Vein endothelial cell (primary cell): Measurements from ENCODE around the gene RIPPLY1. TPM values are rescaled to one million over a fixed set of nuclear protein-coding genes. Genes with fewer than 3 reads are reported as not detected.

Experiments
- total RNA-seq: library from RNA; depleted of rRNA; stranded (reverse); fragments of >200 nt; gene quantifications from 2 replicates; pipeline ENCODE4 v1.2.3, GENCODE V29; 2012

The RIPPLY1 gene
- total RNA-seq = not detected in 2 replicates

GRCh38 chrX:106903291-106903824, at the start of gene RIPPLY1:
TSS of gene RIPPLY1 (minus strand) at chrX:106903341. CDS start at chrX:106903287, 54 bp downstream.

GRCh38 chrX:106919932-106920452, 16.9 kb upstream of the RIPPLY1 start, which contains the start of gene CLDN2:
TSS of gene CLDN2 (plus strand) at chrX:106920402. CDS start at chrX:106928229, 7,827 bp downstream.

Other genes starting within 250 kb of the RIPPLY1 start
- 0.38 TPM in 1 of 2 replicates, not detected in the other for gene RNF128, start 176.6 kb downstream of the RIPPLY1 start, total RNA-seq
- 4.2 and 4.8 TPM in 2 replicates for gene TBC1D8B, start 100.7 kb downstream of the RIPPLY1 start, total RNA-seq
- not detected in 2 replicates for gene CLDN2, start 17.1 kb upstream of the RIPPLY1 start, total RNA-seq
- gene MORC4, start 96.9 kb upstream of the RIPPLY1 start, total RNA-seq = 10.1 and 12.6 TPM in 2 replicates
- gene RBM41, start 215.5 kb upstream of the RIPPLY1 start, total RNA-seq = 11.1 and 13.1 TPM in 2 replicates